ENCODE data around the gene CHD5.

Gene CHD5

DNA sequence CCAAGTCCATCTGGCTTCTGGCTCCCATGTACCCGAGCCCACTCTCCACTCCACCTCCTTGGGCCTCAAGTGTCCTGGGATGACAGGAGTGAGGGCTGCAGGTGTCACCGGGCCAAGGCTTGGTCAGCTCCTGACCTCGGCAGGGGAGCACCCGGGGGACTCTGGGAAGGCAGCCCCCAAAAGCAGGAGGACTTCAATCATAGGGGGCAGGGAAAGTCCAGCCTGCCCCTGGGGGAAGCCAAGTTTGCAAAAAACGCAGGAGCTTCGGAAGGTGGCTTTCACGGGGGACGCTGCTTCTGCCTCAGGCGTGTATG is 77.6 kb downstream of the CHD5 start:
- in situ Hi-C loops (cut with MboI; ENCODE audit: low sequenced_read_pairs): loop anchor here (10.0 kb wide), 1 partner anchor 132 kb away; the partner anchor contains the start of gene ICMT

DNA sequence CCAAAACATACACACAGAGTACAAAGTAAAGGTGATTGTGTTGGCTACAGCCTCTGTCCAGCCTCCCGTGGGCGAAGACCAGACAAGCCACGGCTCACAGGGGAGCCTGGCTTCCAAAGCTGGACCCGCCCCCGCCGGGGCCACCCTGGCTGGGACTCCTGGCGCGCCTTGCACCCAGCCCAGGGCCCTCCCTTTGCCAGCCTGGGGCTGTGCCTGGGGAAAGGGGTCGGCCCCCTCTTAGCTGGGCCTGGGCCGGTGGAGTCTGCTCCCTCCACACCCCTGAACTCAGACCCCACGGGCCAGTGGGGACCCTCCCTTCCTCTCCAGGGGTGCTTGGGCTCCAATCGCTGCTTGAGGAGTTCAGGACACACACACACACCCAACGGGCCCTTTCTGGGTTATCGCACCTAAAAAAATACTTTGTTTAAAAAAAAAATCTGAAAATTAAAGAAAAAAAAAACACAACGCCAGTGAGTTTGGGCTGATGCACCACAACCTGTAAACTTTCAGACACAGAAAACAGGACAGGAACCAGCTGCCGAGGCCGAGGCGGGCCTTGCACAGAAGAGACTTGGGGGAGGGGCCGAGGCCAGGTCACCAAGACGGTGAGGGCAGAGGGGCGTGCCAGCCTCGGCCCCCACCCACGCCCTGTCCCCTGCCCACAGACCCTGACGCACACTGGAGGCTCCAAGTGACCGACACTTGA is 78.1 kb downstream of the CHD5 start:
- in situ Hi-C loops (cut with MboI; ENCODE audit: low sequenced_read_pairs): loop anchor here (10.0 kb wide), 1 partner anchor 133 kb away; the partner anchor contains the start of gene ICMT

DNA sequence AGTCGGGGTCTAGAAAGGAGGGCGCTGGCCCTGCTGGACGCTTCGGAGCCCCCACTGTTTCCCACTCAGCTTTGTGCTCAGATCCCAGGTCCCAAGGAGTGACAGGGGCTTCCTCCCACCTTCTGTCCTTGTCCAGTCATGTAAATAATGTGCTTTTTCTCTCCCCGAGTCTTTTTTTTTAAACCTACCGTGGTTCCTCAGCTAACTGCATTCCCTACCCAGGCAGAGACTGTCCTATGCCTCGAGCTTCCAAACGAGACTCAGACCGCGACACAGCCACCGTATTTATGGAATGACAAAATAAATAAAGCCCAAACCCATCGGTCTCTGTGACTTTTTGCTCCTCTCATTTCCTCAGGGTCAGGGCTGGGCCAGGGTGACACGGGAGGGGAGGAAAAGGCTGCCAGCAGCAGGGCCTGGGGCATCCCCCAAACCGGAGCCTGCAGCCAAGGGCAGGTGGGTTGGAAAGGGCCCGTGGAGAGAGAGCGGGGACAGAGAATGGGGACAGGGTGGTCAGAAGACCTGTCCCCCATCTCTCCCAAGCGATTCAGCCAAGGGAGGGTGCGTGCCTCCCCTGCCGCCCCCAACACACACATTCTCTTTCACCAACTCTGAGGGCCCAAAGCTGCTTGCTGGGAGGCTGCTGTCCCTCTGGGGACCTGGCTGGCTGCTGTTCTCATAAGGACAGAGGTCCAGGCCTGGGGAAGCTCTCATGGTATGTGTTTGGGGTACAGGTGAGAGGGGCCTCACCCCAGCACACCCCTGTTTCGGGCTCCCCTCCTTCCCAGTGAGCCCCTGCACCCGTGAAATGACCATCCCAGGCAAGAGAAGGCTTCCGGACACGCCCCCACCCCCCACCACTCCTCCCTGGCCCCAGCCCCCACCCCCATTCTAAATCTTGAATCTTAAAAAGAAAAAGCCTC is 79.0 kb downstream of the CHD5 start:
- in situ Hi-C loops (cut with MboI; ENCODE audit: low sequenced_read_pairs): loop anchor here (10.0 kb wide), 1 partner anchor 134 kb away; the partner anchor contains the start of gene ICMT

DNA sequence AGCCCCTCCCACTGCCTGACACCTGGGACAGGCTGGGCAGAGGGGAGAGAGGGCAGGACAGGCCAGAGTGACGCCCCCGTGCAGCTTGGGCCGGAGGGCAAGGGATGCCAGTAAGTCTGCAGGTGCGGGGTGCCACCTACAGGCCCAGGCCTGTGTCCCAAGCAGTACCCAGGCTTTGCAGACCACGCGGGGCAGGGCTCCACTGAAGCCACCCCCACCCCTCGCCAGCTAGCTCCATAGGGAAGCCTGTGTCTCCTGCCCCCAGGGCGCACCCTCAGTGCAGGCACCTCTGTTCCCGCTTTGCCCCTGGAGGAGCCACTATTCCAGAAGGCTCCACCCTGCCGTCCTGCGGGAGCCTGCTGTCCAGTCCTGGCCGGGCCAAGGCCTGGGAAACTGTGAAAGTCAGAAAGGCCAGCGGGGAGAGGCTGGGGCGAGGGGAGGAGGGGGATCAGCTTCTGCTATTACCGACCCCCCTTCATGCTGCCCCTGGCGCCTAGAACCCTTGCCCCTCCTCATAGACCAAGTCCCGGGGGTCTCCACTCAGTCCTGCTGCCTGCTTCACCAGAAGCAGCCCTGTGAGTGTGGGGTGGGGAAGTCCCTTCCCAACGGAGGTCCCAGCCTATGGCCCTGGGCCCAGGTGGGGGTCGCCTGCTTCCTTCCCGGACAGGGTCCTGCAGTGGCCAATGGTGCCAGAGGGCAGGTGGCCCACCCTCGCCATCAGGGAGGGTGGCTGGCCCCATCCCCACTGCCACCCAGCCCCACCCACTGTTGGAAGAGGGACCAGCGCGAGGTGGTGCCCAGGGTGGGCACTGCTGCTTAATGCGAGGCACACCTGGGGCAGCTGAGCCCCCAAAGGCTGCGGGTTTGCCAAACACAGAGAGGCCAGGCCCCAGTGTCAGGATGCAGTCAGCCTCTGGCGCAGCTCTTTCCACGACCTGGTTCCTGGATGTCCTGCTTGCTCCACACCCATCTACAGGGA is 80.0 kb downstream of the CHD5 start:
- in situ Hi-C loops (cut with MboI; ENCODE audit: low sequenced_read_pairs): loop anchor here (10.0 kb wide), 1 partner anchor 135 kb away; the partner anchor contains the start of gene ICMT

DNA sequence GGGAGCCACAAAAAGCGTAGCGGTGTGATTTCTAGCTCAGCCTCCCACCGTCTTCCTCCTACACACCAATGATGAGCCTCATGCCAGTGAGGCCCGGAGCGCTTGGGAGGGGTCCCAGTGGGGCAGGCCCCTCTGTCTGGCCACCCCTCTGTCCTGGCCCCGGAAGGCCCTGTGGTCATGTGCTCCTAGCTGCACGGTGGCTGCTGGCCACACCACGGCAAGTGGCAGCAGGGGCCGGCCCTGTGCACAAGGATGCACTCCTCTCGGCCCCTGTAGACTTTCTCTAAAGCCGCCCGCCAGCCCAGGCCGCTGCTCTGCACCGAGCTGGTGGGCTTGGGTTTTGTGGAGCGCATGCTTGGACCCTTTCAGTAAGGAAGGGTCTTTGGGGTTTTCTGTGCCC is 80.8 kb downstream of the CHD5 start:
- in situ Hi-C loops (cut with MboI; ENCODE audit: low sequenced_read_pairs): no loop called here

DNA sequence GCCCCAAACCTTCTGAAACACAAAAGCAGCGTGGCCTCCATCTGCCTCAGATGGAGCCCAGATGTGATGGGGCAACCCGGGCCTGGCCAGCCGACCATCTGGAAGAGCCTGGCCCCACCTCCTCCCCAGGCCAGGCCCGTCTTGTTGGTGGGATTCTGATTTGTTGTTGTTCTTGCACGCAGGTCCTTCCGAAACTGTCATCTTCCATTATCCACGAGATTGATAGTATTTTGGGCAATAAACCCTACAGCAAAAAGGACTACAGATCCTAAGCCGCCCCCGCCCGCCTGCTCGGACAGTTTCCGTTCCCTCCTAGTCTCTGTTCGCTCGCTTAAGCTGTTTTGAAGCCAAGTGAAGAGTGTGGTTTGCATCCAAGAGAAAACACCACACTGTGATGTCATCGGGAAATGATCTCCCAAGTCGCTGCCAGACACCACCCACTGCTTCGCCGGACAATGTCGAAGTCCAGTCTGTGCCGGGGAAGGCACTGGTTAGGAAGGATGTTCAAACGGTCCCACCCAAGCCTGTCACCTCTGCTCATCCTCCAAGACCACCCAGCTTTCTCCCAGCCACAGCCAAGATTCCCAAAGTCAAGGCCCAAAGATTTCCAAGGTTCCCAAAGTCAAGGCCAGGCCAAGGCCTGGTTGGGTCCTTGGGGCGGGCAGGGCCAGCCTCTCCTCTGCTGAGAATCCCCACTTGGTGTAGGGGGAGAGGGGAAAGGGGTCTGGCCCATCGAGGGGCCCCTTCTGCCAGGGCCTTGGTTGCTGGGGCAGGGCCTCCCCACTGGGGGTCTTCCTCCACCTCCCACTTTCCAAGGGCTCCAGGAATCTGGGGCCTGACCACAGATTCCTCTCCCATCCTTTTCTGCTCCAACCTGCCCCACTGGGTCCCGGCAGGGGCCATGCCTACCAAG is 81.6 kb downstream of the CHD5 start:
- in situ Hi-C loops (cut with MboI; ENCODE audit: low sequenced_read_pairs): no loop called here

DNA sequence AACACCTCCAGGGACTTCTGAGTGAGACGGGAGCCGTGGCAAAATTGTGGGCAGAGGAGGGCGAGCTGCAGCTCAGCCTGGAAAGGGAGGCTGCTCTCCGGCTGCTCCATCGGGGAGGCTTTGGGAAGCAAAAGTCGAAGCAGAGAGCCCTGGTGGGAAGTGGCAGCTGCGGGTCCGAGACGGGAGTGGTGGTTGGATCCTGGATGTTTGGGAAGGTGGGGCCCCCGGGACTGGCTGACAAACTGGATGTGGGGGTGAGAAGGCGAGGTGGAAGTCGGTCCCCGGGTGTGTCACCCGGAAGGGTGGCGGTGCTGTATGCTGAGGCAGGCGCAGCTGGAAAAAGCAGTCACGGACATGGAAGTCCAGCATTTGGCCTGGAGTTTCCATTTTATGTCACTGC is 82.3 kb downstream of the CHD5 start:
- in situ Hi-C loops (cut with MboI; ENCODE audit: low sequenced_read_pairs): no loop called here

DNA sequence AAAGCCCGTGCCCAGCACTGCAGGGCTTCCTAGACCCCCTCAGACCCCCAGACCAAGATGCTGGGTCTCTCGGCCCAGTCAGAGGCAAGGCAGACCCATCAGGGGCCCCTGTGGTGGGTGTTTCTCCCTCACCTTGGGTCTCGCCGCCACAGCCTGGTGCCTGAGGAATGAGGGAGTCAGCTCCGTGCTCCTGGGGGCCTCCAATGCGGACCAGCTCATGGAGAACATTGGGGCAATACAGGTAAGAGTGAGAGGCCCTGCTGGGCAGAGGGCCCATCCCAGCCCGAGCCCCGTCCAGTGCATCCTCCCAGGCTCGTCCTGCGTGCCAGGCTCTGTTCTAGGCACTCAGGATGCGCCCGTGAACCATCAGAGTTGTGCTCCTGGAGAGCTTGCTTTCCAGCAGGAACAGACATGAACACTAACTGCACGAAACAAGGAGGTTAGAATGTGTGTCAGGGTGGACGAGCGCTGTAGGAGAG is 83.0 kb downstream of the CHD5 start:
- in situ Hi-C loops (cut with MboI; ENCODE audit: low sequenced_read_pairs): no loop called here

DNA sequence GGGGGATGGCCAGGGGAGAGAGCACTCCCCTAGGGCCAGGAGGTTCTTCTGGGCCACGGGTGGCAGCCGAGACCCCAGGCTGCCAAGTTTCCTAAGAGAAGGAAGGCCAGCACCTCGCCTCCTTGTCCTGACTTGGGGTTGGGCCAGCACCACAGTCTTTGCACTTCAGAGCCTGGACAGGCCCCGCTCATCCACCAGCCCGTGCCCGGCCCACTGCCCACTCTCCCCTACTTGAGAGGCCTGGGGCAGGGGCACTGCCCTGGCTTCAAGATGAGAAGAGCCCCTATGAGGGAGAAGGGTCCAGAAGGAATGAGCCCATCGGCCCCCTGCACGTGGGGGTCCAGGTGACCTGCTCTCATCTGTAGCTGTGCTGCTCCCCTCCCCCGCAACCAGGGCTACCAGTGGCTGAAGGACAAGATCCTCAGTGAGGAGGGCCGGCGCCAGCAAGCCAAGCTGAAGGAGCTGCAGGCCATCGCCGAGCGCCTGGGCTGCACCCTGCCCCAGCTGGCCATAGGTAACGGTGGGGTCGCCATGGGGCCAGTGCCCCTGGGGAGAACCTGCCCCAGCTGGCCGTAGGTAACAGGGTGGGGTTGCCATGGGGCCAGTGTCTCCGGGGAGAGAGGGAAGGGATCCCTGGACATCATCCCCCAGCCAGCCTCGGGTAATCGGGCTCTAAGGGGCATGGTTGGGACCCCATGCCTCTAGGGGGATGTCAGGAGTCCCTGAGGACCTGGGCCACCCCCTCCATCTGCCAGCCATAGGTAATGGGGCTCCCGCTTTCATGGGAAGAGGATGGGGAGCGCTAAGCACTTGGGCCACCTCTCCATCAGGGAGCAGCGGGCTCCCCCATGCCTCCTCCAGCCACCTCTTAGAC is 83.6 kb downstream of the CHD5 start:
- in situ Hi-C loops (cut with MboI; ENCODE audit: low sequenced_read_pairs): no loop called here

DNA sequence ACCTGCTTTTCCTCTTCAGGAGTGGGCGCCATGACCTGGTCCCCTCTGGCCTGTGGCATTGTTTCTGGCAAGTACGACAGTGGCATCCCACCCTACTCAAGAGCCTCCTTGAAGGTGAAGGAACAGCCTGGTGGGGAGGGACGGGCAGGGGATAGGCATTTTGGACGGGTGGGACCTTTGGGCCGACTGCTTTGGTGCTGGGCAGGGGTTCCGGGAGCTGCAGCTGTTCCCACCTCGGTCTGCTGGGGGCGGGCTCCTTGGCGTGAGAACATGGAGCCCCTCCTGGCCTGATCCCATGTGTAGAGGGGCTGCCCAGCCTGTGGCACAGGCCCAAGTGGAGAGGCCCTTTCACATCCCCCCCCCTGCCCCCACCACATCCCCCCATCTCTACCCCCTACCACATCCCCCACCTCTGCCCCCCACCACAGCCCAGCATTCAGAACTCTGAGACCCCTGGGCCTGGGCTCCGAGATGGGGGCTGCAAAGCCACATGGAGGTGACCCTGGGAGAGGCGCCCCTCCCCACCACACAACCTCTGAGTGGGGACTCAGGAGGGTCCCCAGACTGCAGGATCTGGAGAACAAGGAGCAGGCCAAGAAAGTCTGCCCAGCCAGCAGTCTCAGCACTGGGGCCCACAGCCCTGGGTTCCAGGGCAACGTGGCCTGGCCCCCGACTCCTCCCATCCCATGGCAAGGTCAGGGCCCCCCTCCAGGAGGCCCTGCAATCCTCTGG is 84.4 kb downstream of the CHD5 start:
- in situ Hi-C loops (cut with MboI; ENCODE audit: low sequenced_read_pairs): no loop called here

DNA sequence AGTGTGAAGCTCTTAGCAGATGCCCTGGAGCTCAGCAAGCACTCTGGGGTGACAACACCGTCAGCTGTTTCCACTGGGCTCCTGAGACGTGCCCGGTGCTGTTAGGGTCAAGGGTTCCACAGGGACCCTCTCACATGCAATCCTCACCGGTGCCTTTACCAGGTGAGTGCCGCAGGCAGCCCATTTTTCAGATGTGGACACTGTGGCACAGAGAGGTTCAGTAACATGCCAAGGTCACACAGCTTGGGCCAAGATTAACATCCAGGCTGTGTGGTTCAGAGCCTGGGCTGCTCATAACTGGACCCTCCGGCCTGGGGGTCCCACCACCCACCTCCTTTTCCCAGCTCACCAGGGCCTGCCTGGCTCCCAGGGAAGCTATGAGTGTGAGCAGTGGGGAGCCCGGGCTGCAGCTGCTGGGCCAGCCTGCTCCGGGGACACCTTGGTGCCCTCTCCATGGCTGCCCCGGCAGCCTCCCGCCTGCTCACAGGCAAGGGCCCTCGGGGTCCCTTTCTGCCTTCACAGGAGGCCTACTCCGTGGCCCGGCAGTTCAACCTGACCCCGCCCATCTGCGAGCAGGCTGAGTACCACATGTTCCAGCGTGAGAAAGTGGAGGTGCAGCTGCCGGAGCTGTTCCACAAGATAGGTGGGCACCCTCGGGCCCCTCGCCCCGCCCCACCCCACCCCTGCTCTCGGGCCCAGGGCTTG is 85.2 kb downstream of the CHD5 start:
- in situ Hi-C loops (cut with MboI; ENCODE audit: low sequenced_read_pairs): no loop called here

DNA sequence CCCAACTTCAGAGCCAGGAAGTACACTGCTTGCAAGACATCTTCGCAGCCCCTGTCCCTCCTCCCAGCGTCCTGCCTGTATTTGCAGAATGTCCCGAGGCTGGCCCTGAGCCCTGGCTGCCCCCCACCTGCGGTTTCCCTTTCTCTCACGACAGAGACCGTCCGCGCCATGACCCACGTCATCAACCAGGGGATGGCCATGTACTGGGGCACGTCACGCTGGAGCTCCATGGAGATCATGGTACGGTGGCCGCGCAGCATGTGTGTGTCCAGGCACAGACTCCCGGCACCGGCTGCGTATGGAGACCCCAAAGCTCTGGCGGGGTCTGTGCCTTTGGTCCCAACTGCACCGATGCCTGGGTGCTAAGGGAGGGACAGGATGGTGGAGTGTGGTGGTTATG is 85.9 kb downstream of the CHD5 start:
- in situ Hi-C loops (cut with MboI; ENCODE audit: low sequenced_read_pairs): no loop called here

DNA sequence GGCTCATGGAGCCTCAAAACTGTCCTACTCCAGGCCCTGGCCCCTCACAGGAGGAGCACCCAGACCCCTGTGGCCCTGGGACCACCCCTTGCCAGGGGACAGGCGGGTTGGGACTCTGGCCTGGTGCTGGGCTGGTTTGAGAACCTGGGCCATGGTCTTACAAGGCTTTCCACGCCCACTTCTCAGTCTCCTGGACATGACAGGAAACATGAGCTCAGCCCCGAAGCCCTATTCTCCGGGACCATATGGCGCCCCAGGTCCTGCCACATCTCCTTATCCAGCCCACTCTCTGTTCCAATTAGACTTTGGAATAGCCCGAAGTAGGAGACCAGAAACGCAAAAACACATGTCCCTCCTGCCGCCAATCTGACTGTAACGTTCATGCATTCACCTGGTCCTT is 86.5 kb downstream of the CHD5 start:
- in situ Hi-C loops (cut with MboI; ENCODE audit: low sequenced_read_pairs): no loop called here

DNA sequence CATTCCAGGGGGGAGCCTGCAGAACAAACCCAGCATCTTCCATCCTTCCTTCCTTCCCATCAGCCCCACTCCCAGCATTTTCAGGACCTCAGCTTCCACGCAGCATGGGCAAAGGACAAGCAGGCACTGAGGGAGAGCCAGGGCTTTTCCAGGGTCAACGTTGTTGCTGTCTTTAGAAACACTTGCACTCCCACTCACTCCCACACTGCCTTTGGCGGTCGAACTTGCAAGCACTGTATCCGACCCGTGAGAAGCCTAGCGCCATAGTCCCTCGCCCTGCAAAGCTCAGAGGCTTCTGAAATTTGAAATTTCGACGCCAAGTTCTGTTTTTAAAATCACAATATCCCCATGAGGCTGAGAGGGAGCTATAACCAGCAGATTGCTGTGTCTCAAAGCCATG is 87.0 kb downstream of the CHD5 start:
- in situ Hi-C loops (cut with MboI; ENCODE audit: low sequenced_read_pairs): no loop called here

DNA sequence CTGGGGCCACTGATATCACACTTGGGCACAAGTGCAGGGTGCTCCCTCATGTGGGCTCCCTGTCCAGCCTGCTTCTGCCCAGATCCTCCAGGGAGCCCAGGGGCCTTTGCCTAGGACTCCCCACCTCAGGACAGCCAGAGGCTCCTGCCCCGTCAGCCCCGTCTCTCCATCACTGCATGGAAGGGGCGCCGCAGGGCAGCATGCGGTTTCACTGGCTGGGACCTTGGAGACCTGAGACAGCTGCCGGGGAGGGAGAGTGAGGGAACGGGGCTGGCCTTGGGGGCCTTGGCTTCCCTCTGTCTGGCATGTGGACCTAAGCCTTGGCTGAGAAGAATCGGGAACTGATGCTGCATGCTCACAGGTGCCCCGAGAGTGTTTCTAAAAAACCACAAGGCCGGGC is 87.9 kb downstream of the CHD5 start:
- in situ Hi-C loops (cut with MboI; ENCODE audit: low sequenced_read_pairs): no loop called here

DNA sequence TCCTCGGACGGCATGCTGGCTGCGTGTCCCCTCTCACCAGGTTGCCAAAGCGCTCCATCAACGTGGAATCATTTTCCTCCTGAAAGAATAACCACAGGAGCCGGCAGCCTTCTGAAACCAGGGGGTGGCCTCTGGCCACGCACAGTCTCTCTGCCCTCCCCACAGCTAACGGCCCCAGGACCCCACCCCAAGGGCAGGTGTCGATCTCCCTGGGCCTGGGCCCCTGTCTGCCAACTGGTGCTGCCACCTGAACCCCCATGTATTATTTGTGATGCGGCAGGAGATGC is 88.4 kb downstream of the CHD5 start:
- in situ Hi-C loops (cut with MboI; ENCODE audit: low sequenced_read_pairs): no loop called here

DNA sequence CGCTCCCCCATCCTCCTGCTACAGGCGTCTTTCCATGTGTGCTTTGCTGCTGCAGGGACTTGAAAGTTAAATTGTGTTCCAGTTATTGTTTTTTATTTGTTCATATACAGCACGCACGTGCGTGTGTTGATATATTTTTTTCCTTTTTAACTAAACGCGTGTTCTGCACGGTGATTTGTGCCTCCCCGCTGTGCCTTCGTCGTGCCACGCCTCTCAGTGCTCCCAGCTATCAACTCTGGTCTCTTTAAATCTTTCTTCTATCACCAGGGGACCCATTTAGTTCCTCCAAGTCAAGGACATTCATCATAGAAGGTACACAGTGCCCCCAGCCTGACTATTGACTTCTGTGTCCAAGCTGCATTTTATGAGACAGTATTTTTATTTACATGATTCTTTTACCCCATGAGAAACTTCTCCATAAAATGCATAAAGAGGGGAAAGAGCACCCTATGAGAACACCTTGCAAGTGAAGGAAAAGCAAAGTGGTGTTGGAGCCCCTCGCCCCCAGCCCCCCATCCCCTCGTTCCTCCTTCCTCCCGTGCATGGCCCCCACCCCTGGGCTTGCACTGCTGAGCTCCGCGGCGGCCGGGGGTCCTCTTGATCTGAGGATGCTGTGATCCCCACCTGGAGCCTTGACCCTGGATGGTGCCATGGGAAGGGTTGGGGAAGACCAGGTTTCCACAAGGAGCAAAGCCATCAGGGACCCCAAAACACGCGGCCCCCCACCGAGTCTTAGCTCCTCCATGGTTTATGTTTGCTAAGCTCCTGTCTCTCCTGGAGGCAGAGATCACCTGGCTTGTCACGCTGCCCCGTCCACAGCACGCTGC is 88.9 kb downstream of the CHD5 start:
- in situ Hi-C loops (cut with MboI; ENCODE audit: low sequenced_read_pairs): no loop called here
